Activated CD4-positive, CD25-positive, alpha-beta regulatory T cell treated with anti-CD3 and anti-CD28 coated beads, Interleukin-2, amount 50 U/mL, for 16 hours (primary cell): ENCODE data around the gene FAM53A.

Source experiments
- DNase-seq: peaks from one replicate; pipeline ENCODE4 v3.0.0-alpha.2; 2020; ENCODE audit warnings: low read depth, low spot score

FAM53A gene

DNA sequence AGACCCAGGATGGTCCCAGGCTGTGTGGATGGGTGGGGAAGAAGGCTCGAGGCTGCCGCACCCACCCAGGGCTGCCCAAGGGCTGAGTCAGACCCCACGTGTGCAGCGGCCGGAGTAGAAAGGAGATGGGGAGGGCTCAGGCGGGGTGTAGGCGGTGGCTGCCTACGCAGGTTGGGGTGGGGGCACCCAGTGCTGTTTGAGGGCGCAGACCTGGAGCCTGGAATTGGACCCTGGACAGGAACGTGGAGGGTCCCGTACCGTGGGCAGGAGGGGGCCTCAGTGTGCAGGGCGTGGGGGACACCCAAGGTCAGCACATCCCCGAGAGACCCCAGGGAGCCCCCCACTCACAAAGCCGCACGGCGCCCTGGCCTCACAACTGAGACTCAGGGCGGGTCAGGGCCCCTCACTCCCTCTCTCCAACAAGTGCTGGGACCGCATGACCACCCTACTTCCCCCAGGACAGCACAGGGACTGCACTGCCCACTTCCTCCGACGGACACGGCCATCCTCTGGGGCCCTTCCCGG lies 79.9 kb downstream of the FAM53A start:
- no peak for DNase-seq

DNA sequence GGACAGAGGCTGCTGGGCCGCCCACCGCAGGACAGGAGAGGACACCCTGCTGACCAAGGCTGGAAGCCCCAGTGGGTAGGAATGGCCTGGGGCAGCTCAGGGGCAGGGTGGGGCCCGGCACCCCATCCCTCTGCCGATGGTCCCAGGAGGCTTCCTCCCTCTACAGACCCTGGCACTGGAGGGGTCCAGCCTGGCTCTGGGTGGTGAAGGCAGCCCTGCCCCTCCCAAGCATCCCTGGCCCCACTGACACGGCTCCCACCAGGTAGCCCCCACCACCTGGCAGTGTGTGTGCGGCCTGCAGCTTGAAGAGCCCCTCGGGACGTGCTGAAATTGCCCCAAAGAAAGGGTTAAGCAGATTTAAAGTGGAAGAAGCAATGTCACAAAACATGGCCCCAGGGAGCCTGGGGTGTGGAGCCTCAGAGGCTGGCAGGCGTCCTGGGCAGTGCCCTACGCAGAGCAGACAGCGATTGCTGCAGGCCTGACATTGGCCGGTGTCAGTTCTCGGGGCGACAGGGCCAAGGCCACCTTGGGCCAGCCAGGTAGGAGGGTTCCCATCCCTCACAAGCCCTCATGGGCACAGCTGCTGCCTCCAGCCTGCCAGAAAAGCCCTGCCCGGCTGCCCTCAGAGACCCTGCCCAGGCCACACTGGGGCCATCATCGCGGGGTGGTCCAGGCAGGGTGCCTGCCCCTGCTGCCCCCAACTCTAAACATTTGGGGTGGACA lies 80.5 kb downstream of the FAM53A start:
- no peak for DNase-seq

DNA sequence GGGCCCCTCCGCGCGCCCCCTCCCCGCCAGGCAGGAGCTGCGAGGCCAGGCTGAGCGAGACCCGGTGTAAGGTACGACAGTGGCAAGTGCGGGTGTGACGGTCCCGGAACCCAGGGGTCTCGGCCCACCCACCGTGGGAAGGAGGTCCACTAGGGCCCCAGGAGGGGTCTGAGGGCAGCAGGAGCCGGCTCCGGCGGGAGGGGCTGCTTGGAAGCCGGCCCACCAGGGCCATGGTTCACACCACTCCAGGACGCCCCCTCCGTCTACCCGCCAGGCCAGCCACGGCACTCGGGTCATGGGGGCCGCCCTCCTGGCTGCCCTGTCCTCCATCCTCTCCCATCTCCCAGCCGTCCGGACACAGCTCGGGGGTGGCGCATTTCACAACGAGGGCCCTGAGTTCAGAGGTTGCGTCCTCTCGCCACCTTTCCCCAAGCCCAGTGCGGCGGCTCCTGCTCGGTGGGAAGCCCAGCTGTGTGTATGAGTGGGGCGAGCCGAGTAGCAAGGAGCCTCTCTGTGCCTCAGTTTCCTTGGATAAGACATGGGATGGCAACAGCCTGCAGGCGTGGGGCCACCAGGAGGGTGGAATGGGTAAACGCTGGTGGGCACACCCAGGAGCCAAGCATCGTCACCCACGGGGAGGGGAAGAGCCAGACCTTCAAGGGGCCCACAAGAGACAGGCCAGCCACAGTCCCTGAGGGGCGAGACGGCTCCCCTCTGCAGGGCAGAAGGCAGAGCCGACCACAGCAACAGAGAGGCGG lies 81.3 kb downstream of the FAM53A start:
- DNase-seq = no peak

DNA sequence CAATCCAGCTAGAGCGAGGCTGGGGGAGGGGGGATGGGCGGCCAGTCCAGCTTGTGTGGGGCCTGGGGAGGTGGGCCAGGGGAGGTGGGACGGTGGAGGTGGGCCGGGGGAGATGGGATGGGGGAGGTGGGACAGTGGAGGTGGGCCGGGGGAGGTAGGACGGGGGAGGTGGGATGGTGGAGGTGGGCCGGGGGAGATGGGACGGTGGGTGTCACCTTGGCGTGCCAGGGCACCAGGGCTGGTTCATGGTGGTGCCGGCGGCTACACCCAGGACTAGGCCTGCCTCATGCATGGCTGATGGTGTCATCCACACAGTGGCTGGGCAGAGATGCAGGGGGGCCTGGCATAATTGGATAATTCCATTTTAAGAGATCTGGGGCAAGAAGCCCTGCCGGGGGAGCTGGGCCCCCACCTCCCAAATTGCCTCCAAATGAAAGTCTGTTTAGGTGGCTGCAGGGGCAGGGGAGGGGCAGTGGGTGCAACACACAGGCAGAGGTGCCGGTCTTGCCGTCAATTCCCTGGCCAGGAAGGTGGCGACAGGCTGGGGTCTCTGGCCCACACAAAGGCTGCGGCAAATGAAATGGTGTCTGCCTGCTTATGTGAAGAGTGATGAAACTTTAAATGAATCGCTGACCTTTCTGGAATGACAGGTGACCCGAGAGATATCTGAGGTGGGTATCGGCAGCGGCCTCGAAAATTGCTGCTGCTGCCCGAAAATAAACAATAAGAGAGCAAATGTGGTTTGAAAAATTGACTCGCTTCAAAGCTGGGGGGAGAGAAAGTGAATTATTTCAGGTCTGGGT lies 82.1 kb downstream of the FAM53A start:
- DNase-seq = no peak

DNA sequence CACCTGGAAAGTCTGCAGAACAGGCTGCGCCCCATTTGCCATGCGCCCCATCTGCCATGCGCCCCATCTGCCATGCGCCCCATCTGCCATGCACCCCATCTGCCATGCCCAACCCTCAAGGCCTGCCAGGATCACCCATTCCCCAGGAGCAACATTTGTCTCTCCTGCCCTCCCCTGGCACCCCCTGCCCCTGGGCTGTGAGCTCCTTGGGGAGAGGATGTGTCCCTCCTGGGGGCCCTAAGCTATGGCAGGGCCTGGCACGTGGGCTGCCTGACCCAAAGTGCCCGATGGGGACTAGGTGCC lies 82.6 kb downstream of the FAM53A start:
- DNase-seq = no peak

- no peak for DNase-seq
Measured at GRCh38 chr4:1600811-1601532, 83.1 kb downstream of the FAM53A start.

- no peak for DNase-seq
Measured at GRCh38 chr4:1600211-1600780, 83.8 kb downstream of the FAM53A start.

DNA sequence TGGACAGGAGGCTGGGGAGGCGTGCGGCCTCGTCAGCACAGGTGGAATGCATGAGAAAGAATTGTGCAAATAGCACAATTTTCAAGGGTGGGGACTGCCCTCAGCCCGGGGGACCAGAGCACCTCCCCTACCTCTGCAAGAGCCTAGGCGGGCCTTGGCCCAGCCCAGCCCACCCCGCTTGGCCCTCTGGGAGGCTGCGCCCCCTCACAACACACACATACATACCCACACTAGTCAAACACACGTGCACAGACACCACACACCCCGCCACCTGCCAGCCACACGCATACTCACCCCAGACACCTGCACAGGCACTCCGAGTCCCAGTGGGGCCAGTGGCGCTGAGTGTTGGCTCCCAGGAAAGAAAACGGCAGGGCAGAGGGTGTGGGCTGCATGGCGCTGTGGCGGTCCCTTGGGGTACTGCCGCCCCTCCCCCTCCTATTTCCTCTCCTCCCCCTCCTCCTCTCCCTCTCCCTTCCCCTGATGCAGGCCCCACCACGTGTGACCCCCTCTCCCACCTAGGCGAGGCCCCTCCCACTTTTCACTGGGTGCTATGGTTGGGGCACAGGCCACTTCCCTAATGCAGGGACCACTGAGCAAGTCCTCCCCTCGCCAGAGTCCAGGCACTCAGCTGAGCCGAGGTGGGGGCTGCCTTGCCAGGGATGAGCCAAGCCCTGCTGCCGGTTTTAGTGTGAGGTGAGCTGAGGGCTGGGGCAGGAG lies 84.5 kb downstream of the FAM53A start:
- DNase-seq = no peak

GRCh38 chr4:1599026-1599481 lies 85.1 kb downstream of the FAM53A start:
- no peak for DNase-seq

- no peak for DNase-seq
Measured at GRCh38 chr4:1598206-1599025, 85.7 kb downstream of the FAM53A start.

- no peak for DNase-seq
Measured at GRCh38 chr4:1597021-1597931, 86.8 kb downstream of the FAM53A start.

DNA sequence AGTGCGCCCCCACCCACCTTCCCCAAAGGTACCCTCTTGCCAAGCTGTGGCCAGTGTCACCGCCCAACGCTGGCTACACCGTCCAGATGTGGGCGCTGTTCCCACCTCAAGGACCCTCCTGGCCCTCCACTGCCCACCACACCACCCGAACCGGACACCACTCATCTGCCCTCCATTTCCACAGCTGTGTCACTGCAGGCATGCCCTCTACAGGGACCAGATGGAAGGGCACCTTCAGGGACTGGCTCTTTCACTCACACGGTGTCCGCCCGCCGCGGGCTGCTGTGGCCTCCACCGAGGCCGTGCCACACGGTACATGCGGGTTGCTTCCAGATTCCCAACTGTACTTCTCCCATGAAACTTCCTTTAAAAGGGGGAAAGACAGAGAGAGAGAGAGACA lies 87.7 kb downstream of the FAM53A start:
- DNase-seq = no peak

- no peak for DNase-seq
Measured at GRCh38 chr4:1595789-1596325, 88.3 kb downstream of the FAM53A start.

- DNase-seq = no peak
Measured at GRCh38 chr4:1594871-1595788, 89.0 kb downstream of the FAM53A start.

DNA sequence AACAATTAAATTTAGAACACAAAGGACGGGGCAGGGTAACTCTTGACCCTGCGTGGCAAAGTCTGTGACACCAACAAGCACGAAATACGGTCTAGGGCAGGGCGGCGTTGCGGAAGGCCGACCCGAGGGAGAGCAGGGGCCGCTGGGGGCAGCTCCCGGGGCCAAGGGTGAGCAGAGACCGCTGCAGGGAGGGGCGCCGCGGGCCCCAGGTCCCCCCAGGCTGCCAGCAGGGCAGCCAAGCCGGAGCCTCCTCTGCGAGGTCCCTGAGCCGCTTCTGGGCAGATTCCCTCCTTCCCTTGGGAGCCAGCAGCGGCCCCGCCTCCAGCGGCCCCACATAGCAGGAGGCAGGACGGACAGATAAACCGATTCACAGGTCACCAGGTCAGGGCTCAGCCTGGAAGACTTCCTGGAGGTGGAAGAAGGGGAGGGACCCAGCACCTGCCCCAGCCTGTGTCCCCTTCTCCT lies 90.2 kb downstream of the FAM53A start:
- DNase-seq = no peak

DNA sequence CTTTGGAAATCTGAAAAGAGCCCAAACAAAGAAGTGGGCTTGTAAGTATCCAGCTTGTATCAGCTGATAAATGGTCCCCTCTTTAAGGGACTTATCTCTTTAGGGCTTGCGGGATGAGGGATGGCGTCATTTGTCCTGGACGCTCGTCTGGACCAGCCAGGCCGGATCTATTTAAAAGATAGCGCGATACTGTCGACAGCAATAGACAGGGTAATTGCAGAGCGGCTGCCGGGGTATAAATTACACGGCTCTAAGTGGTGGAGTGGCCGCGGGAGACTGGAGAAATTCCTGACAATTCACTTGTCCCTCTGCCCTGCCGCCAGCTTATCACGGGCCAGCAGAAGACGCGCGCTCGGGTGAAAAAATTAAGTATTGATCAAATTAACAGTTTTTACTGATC lies 90.7 kb downstream of the FAM53A start:
- no peak for DNase-seq
